ENCODE results near the gene EVA1B.
A peak's percentile ranks its signal among the peaks of the same experiment; 100 is the strongest.

The EVA1B gene

GRCh38 chr1:36369061-36369861, 45.8 kb upstream of the EVA1B start:
- TF ChIP-seq TOX (CRISPR knock-in tag; IDR thresholded peaks at IDR 0.05; ENCODE audit: borderline replicate concordance), result no peak
- no peak for TF ChIP-seq ARNTL (CRISPR knock-in tag; IDR thresholded peaks at IDR 0.05; ENCODE audit: borderline replicate concordance, low read depth)
- no peak for TF ChIP-seq ZFP3 (CRISPR knock-in tag; IDR thresholded peaks at IDR 0.05)
- TF ChIP-seq GLIS3 (CRISPR knock-in tag; IDR thresholded peaks at IDR 0.05), result no peak
- TF ChIP-seq, protein P1, sequence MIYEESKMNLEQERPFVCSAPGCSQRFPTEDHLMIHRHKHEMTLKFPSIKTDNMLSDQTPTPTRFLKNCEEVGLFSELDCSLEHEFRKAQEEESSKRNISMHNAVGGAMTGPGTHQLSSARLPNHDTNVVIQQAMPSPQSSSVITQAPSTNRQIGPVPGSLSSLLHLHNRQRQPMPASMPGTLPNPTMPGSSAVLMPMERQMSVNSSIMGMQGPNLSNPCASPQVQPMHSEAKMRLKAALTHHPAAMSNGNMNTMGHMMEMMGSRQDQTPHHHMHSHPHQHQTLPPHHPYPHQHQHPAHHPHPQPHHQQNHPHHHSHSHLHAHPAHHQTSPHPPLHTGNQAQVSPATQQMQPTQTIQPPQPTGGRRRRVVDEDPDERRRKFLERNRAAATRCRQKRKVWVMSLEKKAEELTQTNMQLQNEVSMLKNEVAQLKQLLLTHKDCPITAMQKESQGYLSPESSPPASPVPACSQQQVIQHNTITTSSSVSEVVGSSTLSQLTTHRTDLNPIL (CRISPR knock-in tag; IDR thresholded peaks at IDR 0.05; ENCODE audit: low read depth), result no peak
- TF ChIP-seq SNAI2 (CRISPR knock-in tag; IDR thresholded peaks at IDR 0.05), result no peak
- no peak for TF ChIP-seq CSRNP3 (CRISPR knock-in tag; IDR thresholded peaks at IDR 0.05)
- TF ChIP-seq, protein P2, sequence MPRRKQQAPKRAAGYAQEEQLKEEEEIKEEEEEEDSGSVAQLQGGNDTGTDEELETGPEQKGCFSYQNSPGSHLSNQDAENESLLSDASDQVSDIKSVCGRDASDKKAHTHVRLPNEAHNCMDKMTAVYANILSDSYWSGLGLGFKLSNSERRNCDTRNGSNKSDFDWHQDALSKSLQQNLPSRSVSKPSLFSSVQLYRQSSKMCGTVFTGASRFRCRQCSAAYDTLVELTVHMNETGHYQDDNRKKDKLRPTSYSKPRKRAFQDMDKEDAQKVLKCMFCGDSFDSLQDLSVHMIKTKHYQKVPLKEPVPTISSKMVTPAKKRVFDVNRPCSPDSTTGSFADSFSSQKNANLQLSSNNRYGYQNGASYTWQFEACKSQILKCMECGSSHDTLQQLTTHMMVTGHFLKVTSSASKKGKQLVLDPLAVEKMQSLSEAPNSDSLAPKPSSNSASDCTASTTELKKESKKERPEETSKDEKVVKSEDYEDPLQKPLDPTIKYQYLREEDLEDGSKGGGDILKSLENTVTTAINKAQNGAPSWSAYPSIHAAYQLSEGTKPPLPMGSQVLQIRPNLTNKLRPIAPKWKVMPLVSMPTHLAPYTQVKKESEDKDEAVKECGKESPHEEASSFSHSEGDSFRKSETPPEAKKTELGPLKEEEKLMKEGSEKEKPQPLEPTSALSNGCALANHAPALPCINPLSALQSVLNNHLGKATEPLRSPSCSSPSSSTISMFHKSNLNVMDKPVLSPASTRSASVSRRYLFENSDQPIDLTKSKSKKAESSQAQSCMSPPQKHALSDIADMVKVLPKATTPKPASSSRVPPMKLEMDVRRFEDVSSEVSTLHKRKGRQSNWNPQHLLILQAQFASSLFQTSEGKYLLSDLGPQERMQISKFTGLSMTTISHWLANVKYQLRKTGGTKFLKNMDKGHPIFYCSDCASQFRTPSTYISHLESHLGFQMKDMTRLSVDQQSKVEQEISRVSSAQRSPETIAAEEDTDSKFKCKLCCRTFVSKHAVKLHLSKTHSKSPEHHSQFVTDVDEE (CRISPR knock-in tag; IDR thresholded peaks at IDR 0.05), result no peak
- no peak for TF ChIP-seq ZNF8 (CRISPR knock-in tag; IDR thresholded peaks at IDR 0.05)
- no peak for TF ChIP-seq BACH2 (CRISPR knock-in tag; IDR thresholded peaks at IDR 0.05; ENCODE audit: borderline replicate concordance)
- no peak for TF ChIP-seq OSR1 (CRISPR knock-in tag; IDR thresholded peaks at IDR 0.05)
- no peak for TF ChIP-seq CSDC2 (CRISPR knock-in tag; IDR thresholded peaks at IDR 0.05)
- TF ChIP-seq ZC3H10 (CRISPR knock-in tag; IDR thresholded peaks at IDR 0.05), result no peak
- TF ChIP-seq, protein P3, sequence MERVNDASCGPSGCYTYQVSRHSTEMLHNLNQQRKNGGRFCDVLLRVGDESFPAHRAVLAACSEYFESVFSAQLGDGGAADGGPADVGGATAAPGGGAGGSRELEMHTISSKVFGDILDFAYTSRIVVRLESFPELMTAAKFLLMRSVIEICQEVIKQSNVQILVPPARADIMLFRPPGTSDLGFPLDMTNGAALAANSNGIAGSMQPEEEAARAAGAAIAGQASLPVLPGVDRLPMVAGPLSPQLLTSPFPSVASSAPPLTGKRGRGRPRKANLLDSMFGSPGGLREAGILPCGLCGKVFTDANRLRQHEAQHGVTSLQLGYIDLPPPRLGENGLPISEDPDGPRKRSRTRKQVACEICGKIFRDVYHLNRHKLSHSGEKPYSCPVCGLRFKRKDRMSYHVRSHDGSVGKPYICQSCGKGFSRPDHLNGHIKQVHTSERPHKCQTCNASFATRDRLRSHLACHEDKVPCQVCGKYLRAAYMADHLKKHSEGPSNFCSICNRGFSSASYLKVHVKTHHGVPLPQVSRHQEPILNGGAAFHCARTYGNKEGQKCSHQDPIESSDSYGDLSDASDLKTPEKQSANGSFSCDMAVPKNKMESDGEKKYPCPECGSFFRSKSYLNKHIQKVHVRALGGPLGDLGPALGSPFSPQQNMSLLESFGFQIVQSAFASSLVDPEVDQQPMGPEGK (CRISPR knock-in tag; IDR thresholded peaks at IDR 0.05; ENCODE audit: borderline replicate concordance), result no peak
- no peak for TF ChIP-seq PPARA (CRISPR knock-in tag; IDR thresholded peaks at IDR 0.05; ENCODE audit: borderline replicate concordance)
- no peak for TF ChIP-seq ZNF70 (CRISPR knock-in tag; IDR thresholded peaks at IDR 0.05)
- no peak for TF ChIP-seq ISL1 (CRISPR knock-in tag; IDR thresholded peaks at IDR 0.05)
- ATAC-seq, result peak; percentile 52

DNA sequence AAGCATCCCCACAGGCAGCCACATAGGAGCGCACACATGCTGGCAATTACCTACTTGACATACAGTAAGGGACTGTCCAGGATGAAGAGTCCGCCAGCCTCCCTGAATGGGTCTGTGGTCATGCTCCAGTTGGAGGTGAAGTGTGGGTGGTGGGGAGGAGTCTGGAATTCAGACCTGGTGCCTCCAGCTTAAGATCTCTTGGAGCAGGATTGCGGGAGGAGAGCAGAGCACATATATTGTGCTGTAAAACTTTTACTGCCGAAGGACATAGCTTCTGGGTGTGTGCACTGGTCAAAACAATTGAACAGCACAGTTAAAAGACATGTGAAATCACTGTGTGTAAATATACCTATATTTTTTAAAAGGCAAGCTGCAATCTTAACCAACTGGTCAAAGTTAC, 44.4 kb upstream of the EVA1B start:
- ATAC-seq, result no peak
- no peak for TF ChIP-seq BACH2 (CRISPR knock-in tag; IDR thresholded peaks at IDR 0.05; ENCODE audit: borderline replicate concordance)
- TF ChIP-seq ZNF70 (CRISPR knock-in tag; IDR thresholded peaks at IDR 0.05), result no peak
- no peak for TF ChIP-seq PPARA (CRISPR knock-in tag; IDR thresholded peaks at IDR 0.05; ENCODE audit: borderline replicate concordance)
- no peak for TF ChIP-seq ZFP3 (CRISPR knock-in tag; IDR thresholded peaks at IDR 0.05)
- no peak for TF ChIP-seq ESRRG (CRISPR knock-in tag; IDR thresholded peaks at IDR 0.05)

GRCh38 chr1:36367066-36367465, 43.6 kb upstream of the EVA1B start:
- ATAC-seq, result no peak
- TF ChIP-seq CSRNP3 (CRISPR knock-in tag; IDR thresholded peaks at IDR 0.05) (no peak), ZNF70 (CRISPR knock-in tag; IDR thresholded peaks at IDR 0.05) (no peak), POU6F1 (CRISPR knock-in tag; IDR thresholded peaks at IDR 0.05; ENCODE audit: borderline replicate concordance, low read depth) (no peak), ZFP3 (CRISPR knock-in tag; IDR thresholded peaks at IDR 0.05) (no peak), BACH2 (CRISPR knock-in tag; IDR thresholded peaks at IDR 0.05; ENCODE audit: borderline replicate concordance) (no peak), TOX (CRISPR knock-in tag; IDR thresholded peaks at IDR 0.05; ENCODE audit: borderline replicate concordance) (no peak), ESRRG (CRISPR knock-in tag; IDR thresholded peaks at IDR 0.05) (no peak), TCF4 (CRISPR knock-in tag; IDR thresholded peaks at IDR 0.05; ENCODE audit: borderline replicate concordance) (no peak)
- TF ChIP-seq, protein P2 (CRISPR knock-in tag; IDR thresholded peaks at IDR 0.05), result no peak
- TF ChIP-seq, protein P3 (CRISPR knock-in tag; IDR thresholded peaks at IDR 0.05; ENCODE audit: borderline replicate concordance), result no peak

All from SK-N-SH treated with all-trans-retinoic acid at 6 μM for 48 hours (cell line).